Stomach smooth muscle (tissue), 2 donors: ENCODE measurements around the gene AGFG2.

Experiments used
- H3K27ac ChIP-seq: one replicate; pipeline ENCODE4 v1.7.0; 2013; ENCODE audit warnings: mild to moderate bottlenecking, low read length, inconsistent platforms
- H3K27me3 ChIP-seq, 2 donors: one replicate each; pipeline ENCODE4 v1.7.0; 2013; ENCODE audit warnings: low read length in 2 of 2; ENCODE audit not compliant: insufficient read depth in 2 of 2, control insufficient read depth in 1 of 2
- H3K36me3 ChIP-seq, 2 donors: one replicate each; pipeline ENCODE4 v1.7.0; 2013; ENCODE audit warnings: low read length in 2 of 2; ENCODE audit not compliant: control insufficient read depth in 2 of 2, insufficient read depth in 2 of 2
- H3K4me1 ChIP-seq: one replicate; pipeline ENCODE4 v1.7.0; 2013; ENCODE audit warnings: low read length; ENCODE audit not compliant: control insufficient read depth, insufficient read depth
- H3K4me3 ChIP-seq, 2 donors: one replicate each; pipeline ENCODE4 v1.7.0; 2013; ENCODE audit warnings: low read length in 2 of 2
- H3K9ac ChIP-seq, 2 donors: one replicate each; pipeline ENCODE4 v1.7.0; 2013; ENCODE audit warnings: low read length in 2 of 2, mild to moderate bottlenecking in 1 of 2
- H3K9me3 ChIP-seq, 2 donors: one replicate each; pipeline ENCODE4 v1.7.0; 2013; ENCODE audit warnings: low read length in 2 of 2; ENCODE audit not compliant: control insufficient read depth in 2 of 2
- donor health status: healthy.
- donor health status: Pancreatic carcinoma.

Gene AGFG2

DNA sequence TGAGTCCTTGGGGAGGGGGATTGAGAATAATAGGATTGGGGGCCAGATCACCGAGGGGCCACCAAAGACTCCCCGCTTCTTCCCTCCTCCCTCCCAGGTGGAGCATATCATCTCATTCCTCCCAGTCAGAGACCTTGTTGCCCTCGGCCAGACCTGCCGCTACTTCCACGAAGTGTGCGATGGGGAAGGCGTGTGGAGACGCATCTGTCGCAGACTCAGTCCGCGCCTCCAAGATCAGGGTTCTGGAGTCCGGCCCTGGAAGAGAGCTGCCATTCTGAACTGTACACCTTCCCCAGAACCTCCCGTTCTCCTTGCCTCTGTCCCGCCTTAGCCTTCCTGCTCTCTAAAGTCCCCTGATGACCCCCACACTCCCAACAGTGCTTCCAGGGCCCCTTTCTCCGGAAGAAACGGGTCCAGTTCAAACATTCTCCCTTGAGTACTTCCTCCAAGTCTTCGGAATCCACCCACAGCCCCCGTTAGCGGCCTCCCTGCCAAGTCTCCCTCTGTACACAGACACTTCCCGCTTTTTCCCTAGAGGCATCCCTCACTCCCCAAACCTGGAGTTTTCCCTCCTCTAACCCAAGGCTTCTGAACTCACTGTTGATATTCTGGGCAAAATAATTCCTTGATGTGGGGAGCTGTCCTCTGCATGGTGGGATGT lies 51.2 kb downstream of the AGFG2 start:
- no peaks in the 10 kb centered on the region for H3K36me3 ChIP-seq
- peak overlapping the region in 1 of 2 donors; percentile 54 for H3K4me3 ChIP-seq
- H3K4me1 ChIP-seq = peaks cover 12% of the 10 kb centered on the region
- no peaks in the 10 kb centered on the region for H3K9me3 ChIP-seq
- peaks cover 0 to 6% of the 10 kb centered on the region in 2 donors for H3K27me3 ChIP-seq
- peak overlapping the region; percentile 1 to 29 for H3K9ac ChIP-seq
- H3K27ac ChIP-seq = no peak overlapping the region

DNA sequence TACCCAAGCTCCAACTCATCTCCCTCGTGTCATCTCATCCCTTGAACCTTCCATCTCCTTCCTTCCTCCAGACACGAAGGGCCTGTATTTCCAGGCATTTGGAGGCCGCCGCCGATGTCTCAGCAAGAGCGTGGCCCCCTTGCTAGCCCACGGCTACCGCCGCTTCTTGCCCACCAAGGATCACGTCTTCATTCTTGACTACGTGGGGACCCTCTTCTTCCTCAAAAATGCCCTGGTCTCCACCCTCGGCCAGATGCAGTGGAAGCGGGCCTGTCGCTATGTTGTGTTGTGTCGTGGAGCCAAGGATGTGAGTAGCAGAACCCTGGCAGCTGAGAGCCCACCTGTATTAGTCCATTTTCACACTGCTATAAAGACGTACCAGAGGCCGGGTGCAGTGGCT lies 52.6 kb downstream of the AGFG2 start:
- Histone ChIP-seq H3K27me3 (peaks cover 0 to 6% of the 10 kb centered on the region in 2 donors), H3K27ac (no peak overlapping the region), H3K4me1 (peaks cover 9% of the 10 kb centered on the region), H3K4me3 (no peak overlapping the region), H3K9ac (no peak overlapping the region), H3K9me3 (no peaks in the 10 kb centered on the region), H3K36me3 (no peaks in the 10 kb centered on the region)

DNA sequence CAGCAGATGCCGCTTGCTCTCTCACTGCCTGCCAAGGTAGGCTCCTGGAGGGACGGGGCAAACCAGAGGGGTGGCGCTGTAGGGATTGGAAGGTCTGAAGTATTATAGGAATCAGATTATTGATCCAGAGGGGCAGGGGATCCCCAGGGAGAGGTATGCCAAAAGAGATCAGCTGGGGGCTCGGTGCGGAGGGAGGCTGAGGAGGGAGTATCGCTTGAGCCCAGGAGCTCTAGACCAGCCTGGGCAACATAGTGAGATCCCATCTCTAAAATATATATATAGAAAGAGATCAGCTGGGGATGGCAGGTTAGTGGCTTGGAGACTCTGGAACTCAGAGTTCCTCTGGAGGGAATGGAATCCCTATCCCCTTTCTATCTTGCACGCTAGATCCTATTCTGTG lies 56.2 kb downstream of the AGFG2 start:
- no peaks in the 10 kb centered on the region for H3K36me3 ChIP-seq
- no peak overlapping the region for H3K4me3 ChIP-seq
- H3K27me3 ChIP-seq = peaks cover 0 to 6% of the 10 kb centered on the region in 2 donors
- no peak overlapping the region for H3K27ac ChIP-seq
- H3K4me1 ChIP-seq = peaks cover 2% of the 10 kb centered on the region
- no peak overlapping the region for H3K9ac ChIP-seq
- no peaks in the 10 kb centered on the region for H3K9me3 ChIP-seq

DNA sequence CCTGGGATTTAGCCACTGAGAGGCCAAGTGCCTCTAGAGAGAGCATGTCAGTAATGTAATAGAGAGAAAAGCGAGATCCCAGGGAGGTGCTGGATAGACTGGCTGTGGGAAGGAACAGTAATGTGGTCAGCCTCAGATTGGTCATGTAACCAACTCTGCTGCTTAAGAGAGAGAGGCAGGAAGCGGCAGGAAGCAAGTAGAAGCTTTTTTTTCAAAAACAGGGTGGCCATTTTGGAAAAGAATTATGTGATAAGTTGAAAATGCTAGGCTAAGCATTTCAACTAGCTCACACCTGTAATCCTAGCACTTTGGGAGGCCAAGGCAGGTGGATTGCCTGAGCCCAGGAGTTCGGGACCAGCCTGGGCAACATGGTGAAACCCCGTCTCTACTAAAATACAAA lies 59.4 kb downstream of the AGFG2 start:
- H3K4me3 ChIP-seq = no peak overlapping the region
- H3K27ac ChIP-seq = no peak overlapping the region
- H3K36me3 ChIP-seq = no peaks in the 10 kb centered on the region
- peaks cover 11% of the 10 kb centered on the region for H3K4me1 ChIP-seq
- H3K9ac ChIP-seq = no peak overlapping the region
- no peaks in the 10 kb centered on the region for H3K27me3 ChIP-seq
- H3K9me3 ChIP-seq = no peaks in the 10 kb centered on the region

DNA sequence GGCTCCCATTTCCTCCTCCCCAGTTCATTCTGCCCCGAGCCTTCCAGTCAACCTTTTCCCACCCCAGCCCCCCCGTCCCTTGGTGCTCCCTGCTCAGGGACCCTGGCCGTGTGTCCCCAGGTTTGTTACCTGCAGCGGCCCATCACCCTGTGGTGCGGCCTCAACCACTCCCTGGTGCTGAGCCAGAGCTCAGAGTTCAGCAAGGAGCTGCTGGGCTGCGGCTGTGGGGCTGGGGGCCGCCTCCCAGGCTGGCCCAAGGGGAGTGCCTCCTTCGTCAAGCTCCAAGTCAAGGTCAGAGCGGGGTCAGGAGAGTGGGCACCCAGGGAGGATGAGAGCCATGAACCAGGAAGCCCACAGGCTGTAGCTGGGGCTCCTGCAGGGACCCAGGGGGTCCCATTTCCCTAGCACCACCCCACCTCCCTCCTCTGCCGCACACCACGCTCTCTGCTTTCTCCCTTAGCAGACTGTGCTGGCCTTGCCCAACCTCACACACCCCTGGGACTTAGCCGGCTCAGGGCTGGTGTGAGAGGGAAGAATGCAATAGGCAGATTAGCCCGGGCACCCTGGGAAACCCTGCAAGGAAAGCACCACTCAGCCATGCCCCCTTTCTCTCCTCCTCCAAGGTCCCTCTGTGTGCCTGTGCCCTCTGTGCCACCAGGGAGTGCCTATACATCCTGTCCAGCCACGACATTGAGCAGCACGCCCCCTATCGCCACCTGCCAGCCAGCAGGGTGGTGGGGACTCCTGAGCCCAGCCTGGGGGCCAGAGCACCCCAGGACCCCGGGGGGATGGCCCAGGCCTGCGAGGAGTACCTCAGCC lies 61.1 kb downstream of the AGFG2 start:
- no peaks in the 10 kb centered on the region for H3K9me3 ChIP-seq
- H3K27me3 ChIP-seq = no peaks in the 10 kb centered on the region
- H3K9ac ChIP-seq = no peak overlapping the region
- H3K4me1 ChIP-seq = peaks cover 24% of the 10 kb centered on the region
- H3K36me3 ChIP-seq = no peaks in the 10 kb centered on the region
- no peak overlapping the region for H3K4me3 ChIP-seq
- no peak overlapping the region for H3K27ac ChIP-seq

DNA sequence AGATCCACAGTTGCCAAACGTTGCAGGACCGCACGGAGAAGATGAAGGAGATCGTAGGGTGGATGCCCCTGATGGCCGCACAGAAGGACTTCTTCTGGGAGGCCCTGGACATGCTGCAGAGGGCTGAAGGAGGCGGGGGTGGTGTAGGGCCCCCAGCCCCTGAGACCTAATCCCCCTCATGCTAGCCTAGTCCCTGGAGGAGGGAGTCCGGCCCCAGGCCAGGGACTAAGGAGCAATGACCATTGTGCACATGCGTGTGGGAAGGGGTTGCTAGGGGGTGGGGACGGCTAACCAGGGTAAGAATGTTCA lies 61.7 kb downstream of the AGFG2 start:
- peaks cover 29% of the 10 kb centered on the region for H3K4me1 ChIP-seq
- no peak overlapping the region for H3K4me3 ChIP-seq
- H3K9ac ChIP-seq = no peak overlapping the region
- H3K27ac ChIP-seq = no peak overlapping the region
- H3K9me3 ChIP-seq = no peaks in the 10 kb centered on the region
- H3K36me3 ChIP-seq = no peaks in the 10 kb centered on the region
- no peaks in the 10 kb centered on the region for H3K27me3 ChIP-seq

DNA sequence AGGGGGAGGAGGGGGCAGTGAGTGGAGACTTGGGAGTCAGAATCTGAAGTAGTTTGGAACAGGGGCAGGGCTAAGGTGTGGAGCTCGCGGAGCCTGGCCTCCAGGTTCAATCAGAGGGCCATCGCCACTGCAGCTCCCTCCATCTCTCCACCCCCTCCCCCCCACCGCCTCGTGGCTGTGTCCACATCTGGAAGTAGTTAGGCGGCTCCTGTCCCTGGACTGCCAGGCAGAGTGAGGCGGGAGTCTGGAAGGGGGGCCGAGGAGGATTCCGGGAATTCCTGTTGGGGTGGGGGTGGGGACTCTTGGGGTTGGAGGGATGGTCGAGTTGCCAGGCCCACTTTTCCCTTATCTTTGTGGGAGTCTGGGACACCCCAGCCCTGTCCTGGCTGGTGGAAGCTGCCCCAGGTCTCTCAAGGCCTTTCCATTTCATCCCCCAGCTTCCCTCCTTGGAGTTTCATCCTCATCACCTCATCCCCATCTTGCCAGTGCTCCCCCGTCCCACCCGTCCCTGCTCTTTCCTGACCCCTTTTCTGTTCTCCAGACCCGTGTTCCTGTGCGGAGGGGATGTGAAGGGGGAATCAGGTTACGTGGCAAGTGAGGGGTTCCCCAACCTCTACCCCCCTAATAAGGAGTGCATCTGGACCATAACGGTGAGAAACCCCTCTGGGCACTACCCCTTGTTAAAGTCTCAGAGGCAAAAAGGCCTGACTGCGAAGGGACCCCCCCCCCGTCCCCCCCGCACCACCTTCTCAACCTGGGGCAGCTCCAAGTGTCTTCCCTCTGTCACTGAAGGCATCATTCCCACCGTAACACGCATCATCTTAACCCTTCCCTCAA lies 64.1 kb downstream of the AGFG2 start:
- Histone ChIP-seq H3K27ac (peak overlapping the region; percentile 46), H3K4me1 (peaks cover 30% of the 10 kb centered on the region), H3K27me3 (no peaks in the 10 kb centered on the region), H3K4me3 (peak overlapping the region; percentile 62 to 78), H3K9me3 (no peaks in the 10 kb centered on the region), H3K36me3 (no peaks in the 10 kb centered on the region), H3K9ac (peak overlapping the region; percentile 36 to 53)

DNA sequence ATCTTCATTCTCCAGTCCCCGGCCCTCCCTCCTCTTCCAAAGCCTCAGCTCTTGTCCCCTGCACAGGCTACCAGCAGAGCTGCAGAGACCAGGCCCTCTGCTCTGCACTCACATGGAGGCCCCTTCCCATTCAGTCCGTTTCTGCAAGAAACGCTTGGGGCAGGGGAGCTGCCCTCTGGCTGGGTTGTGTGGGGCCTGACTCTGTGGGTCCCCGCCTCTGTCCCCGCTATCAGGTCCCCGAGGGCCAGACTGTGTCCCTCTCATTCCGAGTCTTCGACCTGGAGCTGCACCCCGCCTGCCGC lies 64.7 kb downstream of the AGFG2 start:
- Histone ChIP-seq H3K27ac (peak overlapping the region; percentile 46), H3K4me3 (peak overlapping the region; percentile 62 to 78), H3K4me1 (peaks cover 30% of the 10 kb centered on the region), H3K9ac (peak overlapping the region; percentile 36 to 53), H3K36me3 (no peaks in the 10 kb centered on the region), H3K27me3 (no peaks in the 10 kb centered on the region), H3K9me3 (no peaks in the 10 kb centered on the region)

DNA sequence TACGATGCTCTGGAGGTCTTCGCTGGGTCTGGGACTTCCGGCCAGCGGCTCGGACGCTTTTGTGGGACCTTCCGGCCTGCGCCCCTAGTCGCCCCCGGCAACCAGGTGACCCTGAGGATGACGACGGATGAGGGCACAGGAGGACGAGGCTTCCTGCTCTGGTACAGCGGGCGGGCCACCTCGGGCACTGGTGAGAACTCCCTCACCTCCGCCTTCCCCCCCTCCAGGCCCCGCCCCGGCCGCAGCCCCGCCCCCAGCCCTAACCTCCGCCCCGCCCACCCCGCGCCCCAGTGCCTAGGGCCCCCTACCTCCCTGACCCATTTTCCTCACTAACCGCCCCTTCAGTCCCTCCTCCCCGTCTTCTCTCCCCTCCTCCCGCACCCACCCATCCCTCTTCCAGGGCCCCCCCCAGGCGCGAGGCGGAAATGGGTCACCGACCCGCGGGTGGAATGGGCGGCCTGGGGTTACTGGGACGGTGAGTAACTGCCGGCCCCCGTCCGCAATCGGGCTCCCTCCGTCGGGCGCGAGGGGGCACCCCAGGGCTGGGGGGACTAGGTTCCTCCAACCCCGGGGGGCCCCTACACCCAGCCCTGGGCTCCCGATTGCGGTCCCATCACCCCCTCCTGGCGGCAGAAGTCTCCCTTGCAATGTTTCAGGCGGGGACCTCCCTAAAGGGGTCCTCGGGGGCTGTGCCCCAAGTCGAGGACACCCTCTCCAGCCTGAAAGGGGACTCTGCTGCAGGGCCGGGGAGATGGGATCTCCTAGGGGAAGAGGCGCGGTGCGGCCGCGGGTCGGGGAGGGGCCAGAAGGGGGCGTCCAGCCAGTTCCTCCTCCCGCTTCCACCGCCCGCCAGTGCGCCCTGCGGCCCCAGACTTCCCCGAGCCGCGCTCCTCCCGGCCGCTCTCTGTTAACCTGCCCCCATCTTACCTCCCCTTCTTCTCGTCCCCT lies 65.3 kb downstream of the AGFG2 start:
- no peaks in the 10 kb centered on the region for H3K36me3 ChIP-seq
- no peak overlapping the region for H3K27ac ChIP-seq
- peak overlapping the region; percentile 78 for H3K4me3 ChIP-seq
- H3K9ac ChIP-seq = peak overlapping the region; percentile 55 to 57
- H3K9me3 ChIP-seq = no peaks in the 10 kb centered on the region
- H3K4me1 ChIP-seq = peaks cover 30% of the 10 kb centered on the region
- H3K27me3 ChIP-seq = no peaks in the 10 kb centered on the region
